Measurements from ENCODE around the gene INHA.

INHA gene

DNA sequence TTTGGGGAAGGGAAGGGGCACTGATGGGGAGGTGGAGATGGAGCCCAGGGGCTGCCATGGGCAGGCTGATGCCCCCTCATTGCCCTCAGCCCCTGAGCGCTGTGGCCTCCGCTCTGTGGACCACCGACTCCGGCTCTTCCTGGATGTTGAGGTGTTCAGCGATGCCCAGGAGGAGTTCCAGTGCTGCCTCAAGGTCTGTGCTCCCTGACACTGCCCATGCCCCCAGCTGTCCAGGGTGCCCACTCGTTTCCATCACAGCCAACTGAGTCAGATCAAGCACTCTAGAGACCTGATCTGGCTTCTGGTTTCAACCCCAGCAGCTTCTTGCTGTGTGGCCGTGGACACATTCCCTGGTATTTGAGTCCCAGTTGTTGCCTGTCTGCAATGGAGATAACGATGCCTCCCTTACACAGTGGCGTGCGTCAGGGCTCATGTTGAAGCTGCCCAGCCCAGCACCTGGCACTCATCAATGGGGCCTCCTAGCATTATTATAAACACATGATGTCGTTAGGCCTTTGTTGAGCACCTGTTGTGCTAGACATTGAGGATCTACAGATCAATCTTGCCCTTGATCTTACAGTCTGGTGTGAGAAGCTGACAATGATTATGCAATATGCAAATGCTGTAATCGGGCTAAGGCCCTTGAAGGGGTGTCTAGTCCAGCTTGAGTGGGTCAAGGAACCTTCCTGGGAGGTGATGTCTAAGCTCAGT is 39.9 kb downstream of the INHA start:
- in situ Hi-C loops (cut with HindIII; ENCODE audit: low pct_ligation_motif_present, low sequenced_read_pairs) = no loop called here
- peaks cover 20% of the 10 kb centered on the region for H3K36me3 ChIP-seq (replicated peaks)
- no peak overlapping the region for H3K4me3 ChIP-seq (ENCODE audit: low read depth, low read length)
- TF ChIP-seq, protein P1, sequence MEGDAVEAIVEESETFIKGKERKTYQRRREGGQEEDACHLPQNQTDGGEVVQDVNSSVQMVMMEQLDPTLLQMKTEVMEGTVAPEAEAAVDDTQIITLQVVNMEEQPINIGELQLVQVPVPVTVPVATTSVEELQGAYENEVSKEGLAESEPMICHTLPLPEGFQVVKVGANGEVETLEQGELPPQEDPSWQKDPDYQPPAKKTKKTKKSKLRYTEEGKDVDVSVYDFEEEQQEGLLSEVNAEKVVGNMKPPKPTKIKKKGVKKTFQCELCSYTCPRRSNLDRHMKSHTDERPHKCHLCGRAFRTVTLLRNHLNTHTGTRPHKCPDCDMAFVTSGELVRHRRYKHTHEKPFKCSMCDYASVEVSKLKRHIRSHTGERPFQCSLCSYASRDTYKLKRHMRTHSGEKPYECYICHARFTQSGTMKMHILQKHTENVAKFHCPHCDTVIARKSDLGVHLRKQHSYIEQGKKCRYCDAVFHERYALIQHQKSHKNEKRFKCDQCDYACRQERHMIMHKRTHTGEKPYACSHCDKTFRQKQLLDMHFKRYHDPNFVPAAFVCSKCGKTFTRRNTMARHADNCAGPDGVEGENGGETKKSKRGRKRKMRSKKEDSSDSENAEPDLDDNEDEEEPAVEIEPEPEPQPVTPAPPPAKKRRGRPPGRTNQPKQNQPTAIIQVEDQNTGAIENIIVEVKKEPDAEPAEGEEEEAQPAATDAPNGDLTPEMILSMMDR (IDR thresholded peaks at IDR 0.05; ENCODE audit: low read depth, low read length, missing control alignments) = no peak
- no peak for DNase-seq
- no peaks in the 10 kb centered on the region for H3K27me3 ChIP-seq (replicated peaks)
- no peak overlapping the region for H3K27ac ChIP-seq

DNA sequence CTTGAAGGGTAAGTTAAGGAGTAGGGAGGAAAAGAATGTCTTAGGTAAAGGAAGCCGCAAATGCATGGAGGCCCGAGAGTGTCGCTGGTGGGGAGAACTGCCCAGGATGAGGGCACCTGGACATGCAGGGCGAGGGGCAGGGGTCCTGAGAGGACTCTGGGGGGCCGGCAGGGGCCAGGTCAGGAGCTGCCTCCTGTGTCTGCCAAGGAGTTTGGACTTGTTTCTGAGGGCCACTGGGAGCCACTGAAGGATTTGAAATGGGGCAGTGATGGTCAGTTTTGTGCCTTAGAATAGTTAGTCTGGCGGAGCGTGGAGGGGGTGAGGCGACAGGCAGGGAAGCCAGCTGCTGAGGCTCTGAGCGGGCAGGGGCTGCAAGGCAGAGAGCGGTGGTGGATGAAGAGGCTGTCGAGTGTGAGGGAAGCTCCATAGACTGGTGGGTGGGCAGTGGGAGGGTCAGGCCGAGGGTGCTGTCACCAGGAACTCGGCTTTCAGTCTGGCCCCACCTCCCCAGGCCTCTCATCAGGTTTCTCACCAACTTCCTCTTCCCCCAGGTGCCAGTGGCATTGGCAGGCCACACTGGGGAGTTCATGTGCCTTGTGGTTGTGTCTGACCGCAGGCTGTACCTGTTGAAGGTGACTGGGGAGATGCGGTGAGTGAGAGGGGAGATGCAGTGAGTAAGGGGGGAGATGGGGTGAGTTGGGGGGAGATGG is 40.6 kb downstream of the INHA start:
- Histone ChIP-seq H3K4me3 (ENCODE audit: low read depth, low read length) (no peak overlapping the region), H3K27ac (no peak overlapping the region), H3K36me3 (replicated peaks) (peaks cover 20% of the 10 kb centered on the region), H3K27me3 (replicated peaks) (no peaks in the 10 kb centered on the region)
- in situ Hi-C loops (cut with HindIII; ENCODE audit: low pct_ligation_motif_present, low sequenced_read_pairs) = no loop called here
- no peak for DNase-seq
- TF ChIP-seq, protein P1 (IDR thresholded peaks at IDR 0.05; ENCODE audit: low read depth, low read length, missing control alignments) = no peak

DNA sequence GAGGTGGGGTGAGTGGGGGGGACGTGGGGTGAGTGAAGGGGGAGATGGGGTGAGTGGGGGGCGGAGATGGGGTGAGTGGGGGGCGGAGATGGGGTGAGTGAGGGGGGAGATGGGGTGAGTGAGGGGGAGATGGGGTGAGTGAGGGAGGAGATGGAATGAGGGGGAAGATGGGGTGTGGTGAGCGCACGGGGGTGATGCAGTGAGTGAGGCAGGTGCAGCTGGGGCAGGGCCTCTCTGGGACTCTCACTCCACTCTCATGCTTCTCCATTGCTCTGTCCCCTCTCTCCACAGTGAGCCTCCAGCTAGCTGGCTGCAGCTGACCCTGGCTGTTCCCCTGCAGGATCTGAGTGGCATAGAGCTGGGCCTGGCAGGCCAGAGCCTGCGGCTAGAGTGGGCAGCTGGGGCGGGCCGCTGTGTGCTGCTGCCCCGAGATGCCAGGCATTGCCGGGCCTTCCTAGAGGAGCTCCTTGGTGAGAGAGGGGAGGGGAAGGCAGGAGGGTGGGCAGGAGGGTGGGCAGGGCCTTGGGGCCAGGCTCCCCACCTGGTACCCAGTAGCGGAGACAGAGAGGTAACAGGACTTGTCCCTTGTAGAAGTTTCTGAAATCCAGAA is 41.5 kb downstream of the INHA start:
- TF ChIP-seq, protein P1 (IDR thresholded peaks at IDR 0.05; ENCODE audit: low read depth, low read length, missing control alignments) = no peak
- DNase-seq = no peak
- in situ Hi-C loops (cut with HindIII; ENCODE audit: low pct_ligation_motif_present, low sequenced_read_pairs) = no loop called here
- Histone ChIP-seq H3K27ac (no peak overlapping the region), H3K36me3 (replicated peaks) (peaks cover 20% of the 10 kb centered on the region), H3K4me3 (ENCODE audit: low read depth, low read length) (no peak overlapping the region), H3K27me3 (replicated peaks) (no peaks in the 10 kb centered on the region)

DNA sequence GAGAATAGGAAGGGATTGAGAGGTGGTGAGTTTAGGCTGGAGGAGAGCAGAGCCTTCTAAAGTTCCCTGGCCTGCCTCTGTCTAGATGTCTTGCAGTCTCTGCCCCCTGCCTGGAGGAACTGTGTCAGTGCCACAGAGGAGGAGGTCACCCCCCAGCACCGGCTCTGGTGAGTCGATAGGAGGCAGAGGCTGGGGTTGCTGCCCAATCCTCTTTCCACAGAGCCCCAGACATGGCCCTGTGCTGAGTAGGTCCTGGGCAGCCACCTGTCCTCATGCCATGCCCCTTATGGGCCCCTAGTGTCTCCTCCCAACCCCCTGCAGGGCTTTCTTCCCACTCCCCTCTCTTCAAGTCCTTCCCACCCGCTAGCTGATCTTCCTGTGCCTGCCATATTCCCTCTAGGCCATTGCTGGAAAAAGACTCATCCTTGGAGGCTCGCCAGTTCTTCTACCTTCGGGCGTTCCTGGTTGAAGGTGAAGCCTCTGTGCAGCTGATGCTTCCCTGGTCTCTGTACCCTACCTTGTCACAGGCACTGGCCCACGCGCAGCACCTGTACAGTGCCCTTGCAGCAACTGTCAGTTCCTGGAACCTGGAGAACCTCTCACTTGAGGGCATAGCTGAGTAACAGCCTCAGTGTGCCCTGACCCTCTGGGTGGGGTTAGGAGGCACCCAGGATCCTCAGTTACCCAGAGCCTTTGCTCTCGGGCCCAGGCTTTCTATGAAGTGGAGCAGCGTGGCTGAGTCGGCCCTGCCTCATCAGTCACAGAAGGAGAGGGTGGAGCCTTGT is 42.2 kb downstream of the INHA start:
- no peak for DNase-seq
- TF ChIP-seq, protein P1 (IDR thresholded peaks at IDR 0.05; ENCODE audit: low read depth, low read length, missing control alignments) = no peak
- Histone ChIP-seq H3K4me3 (ENCODE audit: low read depth, low read length) (no peak overlapping the region), H3K27me3 (replicated peaks) (no peaks in the 10 kb centered on the region), H3K36me3 (replicated peaks) (peaks cover 20% of the 10 kb centered on the region), H3K27ac (no peak overlapping the region)
- in situ Hi-C loops (cut with HindIII; ENCODE audit: low pct_ligation_motif_present, low sequenced_read_pairs) = no loop called here

DNA sequence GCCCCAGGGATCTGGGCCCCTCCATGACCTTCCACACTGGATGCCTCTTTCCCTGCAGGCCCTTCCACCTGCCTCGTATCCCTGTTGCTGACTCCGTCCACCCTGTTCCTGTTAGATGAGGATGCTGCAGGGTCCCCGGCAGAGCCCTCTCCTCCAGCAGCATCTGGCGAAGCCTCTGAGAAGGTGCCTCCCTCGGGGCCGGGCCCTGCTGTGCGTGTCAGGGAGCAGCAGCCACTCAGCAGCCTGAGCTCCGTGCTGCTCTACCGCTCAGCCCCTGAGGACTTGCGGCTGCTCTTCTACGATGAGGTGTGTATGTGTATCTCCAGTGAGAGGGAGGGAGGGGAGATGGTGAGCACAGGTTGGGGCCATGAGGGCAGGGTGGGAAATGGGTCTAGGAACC is 42.9 kb downstream of the INHA start:
- Histone ChIP-seq H3K4me3 (ENCODE audit: low read depth, low read length) (no peak overlapping the region), H3K27me3 (replicated peaks) (no peaks in the 10 kb centered on the region), H3K27ac (no peak overlapping the region), H3K36me3 (replicated peaks) (peaks cover 20% of the 10 kb centered on the region)
- in situ Hi-C loops (cut with HindIII; ENCODE audit: low pct_ligation_motif_present, low sequenced_read_pairs) = no loop called here
- TF ChIP-seq, protein P1 (IDR thresholded peaks at IDR 0.05; ENCODE audit: low read depth, low read length, missing control alignments) = no peak
- no peak for DNase-seq
